Caco-2 (cell line): ENCODE measurements around the gene PDCD4. TPM values are rescaled to one million over a fixed set of nuclear protein-coding genes. Genes with fewer than 3 reads are reported as not detected.

Experiments used
- BruUV-seq: library from RNA; stranded (reverse); fragments of 400-500 nt; replicated peaks from 2 replicates; lab custom pipeline; 2021; lab: Mats Ljungman, UMichigan
- CTCF ChIA-PET: fragments of 300-600 bp; sonication (Branson Sonifier 250); formaldehyde crosslinking; loops from one replicate; lab custom pipeline; 2022; ENCODE audit warnings: antibody characterized with exemption; lab: Charles Lee
- POLR2A ChIA-PET: fragments of 300-600 bp; sonication (Branson Sonifier 250); formaldehyde crosslinking; loops from one replicate; lab custom pipeline; 2022; ENCODE audit warnings: antibody characterized with exemption; lab: Charles Lee
- DNase-seq, 2 experiments: peaks; one replicate each; pipeline versions ENCODE4 v3.0.0 to v3.0.0-alpha.2; 2020 to 2022
- H3K27me3 ChIP-seq: replicated peaks from 2 replicates; pipeline ENCODE4 v1.6.0; 2011; ENCODE audit warnings: low read length; ENCODE audit not compliant: control insufficient read depth, insufficient read depth
- H3K36me3 ChIP-seq: 2 replicates; pipeline ENCODE4 v1.5.1; 2011; ENCODE audit warnings: low read length; ENCODE audit not compliant: control insufficient read depth, insufficient read depth
- H3K4me1 ChIP-seq: fragments of 250-450 bp; sonication (Bioruptor Pico); 2 replicates; pipeline ENCODE4 v1.5.1; 2020; ENCODE audit warnings: mild to moderate bottlenecking
- H3K4me3 ChIP-seq: 2 replicates; pipeline ENCODE4 v1.5.1; 2011; ENCODE audit warnings: low read depth, mild to moderate bottlenecking, control low read depth, low read length
- H3K9me3 ChIP-seq: fragments of 250-450 bp; sonication (Bioruptor Pico); 2 replicates; pipeline ENCODE4 v1.5.1; 2020; ENCODE audit warnings: mild to moderate bottlenecking, moderate library complexity
- H3K27ac Mint-ChIP-seq: one replicate; pipeline ENCODE4 v1.8.0; 2022; ENCODE audit warnings: mixed read lengths; ENCODE audit not compliant: unreplicated experiment
- H3K27me3 Mint-ChIP-seq: one replicate; pipeline ENCODE4 v1.8.0; 2022; ENCODE audit warnings: mixed read lengths; ENCODE audit not compliant: insufficient read depth, unreplicated experiment
- H3K36me3 Mint-ChIP-seq: one replicate; pipeline ENCODE4 v1.8.0; 2022; ENCODE audit warnings: mild to moderate bottlenecking, mixed read lengths; ENCODE audit not compliant: insufficient read depth, unreplicated experiment
- H3K4me1 Mint-ChIP-seq: one replicate; pipeline ENCODE4 v1.8.0; 2022; ENCODE audit warnings: low read depth, mixed read lengths; ENCODE audit not compliant: unreplicated experiment
- H3K4me3 Mint-ChIP-seq: one replicate; pipeline ENCODE4 v1.8.0; 2022; ENCODE audit warnings: mild to moderate bottlenecking, moderate library complexity, mixed read lengths; ENCODE audit not compliant: unreplicated experiment
- H3K9me3 Mint-ChIP-seq: one replicate; pipeline ENCODE4 v1.8.0; 2022; ENCODE audit warnings: mixed read lengths; ENCODE audit not compliant: unreplicated experiment
- intact Hi-C: fragments of 100-400 bp; cut with micrococcal nuclease; formaldehyde crosslinking; loops from one replicate; pipeline ENCODE4 v1.10.0; 2022; ENCODE audit not compliant: unreplicated experiment
- total RNA-seq: library from RNA; stranded (reverse); gene quantifications from 2 replicates; pipeline ENCODE4 v1.2.3, GENCODE V29; 2022
- TF ChIP-seq, protein P1 (sequence below), 2 experiments: fragments of 200-600 bp in 1 of 2; IDR thresholded peaks; 1 replicate in 1 of 2; 2 replicates in 1 of 2; pipeline versions ENCODE4 v1.5.1 to v1.8.0; 2011 to 2022; ENCODE audit warnings: antibody characterized with exemption in 1 of 2, control low read depth in 1 of 2, inconsistent platforms in 1 of 2, low read depth in 1 of 2, low read length in 1 of 2, mild to moderate bottlenecking in 1 of 2, moderate library complexity in 1 of 2; ENCODE audit not compliant: insufficient read depth in 1 of 2, severe bottlenecking in 1 of 2, unreplicated experiment in 1 of 2

PDCD4 gene
- total RNA-seq, 1 experiment from 2014 or later = 66.1 TPM

DNA sequence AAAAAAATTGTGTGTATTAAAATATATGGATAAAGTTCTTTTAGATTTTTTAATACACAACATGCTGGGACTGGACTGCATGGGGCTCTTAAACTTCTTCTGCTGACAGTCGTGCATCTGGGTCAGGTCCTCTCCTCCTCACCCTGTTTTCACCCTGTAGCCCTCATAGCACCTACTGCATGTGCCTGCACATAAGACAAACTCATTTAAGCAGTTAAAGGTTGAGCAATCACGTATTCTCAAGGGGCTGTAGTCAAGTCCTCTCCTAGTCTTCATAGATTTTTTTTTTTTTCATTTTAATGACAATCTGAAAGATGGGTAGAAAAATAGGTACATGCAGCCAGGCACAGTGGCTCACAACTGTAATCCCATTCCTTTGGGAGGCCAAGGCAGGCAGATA lies 23.6 kb upstream of the PDCD4 start:
- Histone ChIP-seq H3K27me3 (no peaks in the 10 kb centered on the region), H3K4me1 (peaks cover 26% of the 10 kb centered on the region), H3K36me3 (no peaks in the 10 kb centered on the region), H3K9me3 (no peaks in the 10 kb centered on the region), H3K4me3 (no peak overlapping the region)
- ChIA-PET POLR2A (no interaction called here), CTCF (no interaction called here)
- H3K27ac Mint-ChIP-seq = no peak overlapping the region
- H3K36me3 Mint-ChIP-seq = no peaks in the 10 kb centered on the region
- H3K4me3 Mint-ChIP-seq = no peak overlapping the region
- no peak for DNase-seq
- no TSS peak for BruUV-seq
- no peaks in the 10 kb centered on the region for H3K9me3 Mint-ChIP-seq
- no peaks in the 10 kb centered on the region for H3K27me3 Mint-ChIP-seq
- intact Hi-C loops = no loop called here
- TF ChIP-seq, protein P1, sequence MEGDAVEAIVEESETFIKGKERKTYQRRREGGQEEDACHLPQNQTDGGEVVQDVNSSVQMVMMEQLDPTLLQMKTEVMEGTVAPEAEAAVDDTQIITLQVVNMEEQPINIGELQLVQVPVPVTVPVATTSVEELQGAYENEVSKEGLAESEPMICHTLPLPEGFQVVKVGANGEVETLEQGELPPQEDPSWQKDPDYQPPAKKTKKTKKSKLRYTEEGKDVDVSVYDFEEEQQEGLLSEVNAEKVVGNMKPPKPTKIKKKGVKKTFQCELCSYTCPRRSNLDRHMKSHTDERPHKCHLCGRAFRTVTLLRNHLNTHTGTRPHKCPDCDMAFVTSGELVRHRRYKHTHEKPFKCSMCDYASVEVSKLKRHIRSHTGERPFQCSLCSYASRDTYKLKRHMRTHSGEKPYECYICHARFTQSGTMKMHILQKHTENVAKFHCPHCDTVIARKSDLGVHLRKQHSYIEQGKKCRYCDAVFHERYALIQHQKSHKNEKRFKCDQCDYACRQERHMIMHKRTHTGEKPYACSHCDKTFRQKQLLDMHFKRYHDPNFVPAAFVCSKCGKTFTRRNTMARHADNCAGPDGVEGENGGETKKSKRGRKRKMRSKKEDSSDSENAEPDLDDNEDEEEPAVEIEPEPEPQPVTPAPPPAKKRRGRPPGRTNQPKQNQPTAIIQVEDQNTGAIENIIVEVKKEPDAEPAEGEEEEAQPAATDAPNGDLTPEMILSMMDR (IDR thresholded peaks at IDR 0.05; ENCODE audit: insufficient read depth in 1 of 2, low read depth in 1 of 2, low read length in 1 of 2, severe bottlenecking in 1 of 2, unreplicated experiment in 1 of 2) = no peak
- peaks cover 32% of the 10 kb centered on the region for H3K4me1 Mint-ChIP-seq

DNA sequence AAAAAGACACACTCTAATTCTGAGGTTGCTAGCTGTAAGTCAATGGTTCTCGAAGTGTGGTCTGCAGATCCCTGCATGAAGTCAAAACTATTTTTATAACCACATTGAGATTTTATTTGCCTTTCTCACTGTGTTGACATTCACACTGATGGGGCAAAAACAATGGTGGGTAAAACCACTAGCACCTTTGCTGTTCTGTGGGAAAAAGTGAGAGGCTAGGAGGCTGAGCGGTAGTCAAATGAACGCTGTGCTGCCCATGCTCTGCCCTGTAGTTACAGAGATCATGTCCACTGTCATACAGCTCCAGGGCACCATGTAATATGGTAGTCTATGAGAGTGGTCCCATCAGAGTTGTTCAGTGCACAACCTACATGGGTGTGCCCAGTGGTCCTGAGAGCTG lies 21.6 kb upstream of the PDCD4 start:
- Histone ChIP-seq H3K4me3 (no peak overlapping the region), H3K36me3 (no peaks in the 10 kb centered on the region), H3K4me1 (peaks cover 24% of the 10 kb centered on the region), H3K27me3 (no peaks in the 10 kb centered on the region), H3K9me3 (no peaks in the 10 kb centered on the region)
- no peaks in the 10 kb centered on the region for H3K9me3 Mint-ChIP-seq
- H3K36me3 Mint-ChIP-seq = no peaks in the 10 kb centered on the region
- TF ChIP-seq, protein P1 (IDR thresholded peaks at IDR 0.05; ENCODE audit: insufficient read depth in 1 of 2, low read depth in 1 of 2, low read length in 1 of 2, severe bottlenecking in 1 of 2, unreplicated experiment in 1 of 2) = no peak
- no peaks in the 10 kb centered on the region for H3K27me3 Mint-ChIP-seq
- no peak overlapping the region for H3K27ac Mint-ChIP-seq
- ChIA-PET POLR2A (no interaction called here), CTCF (no interaction called here)
- H3K4me3 Mint-ChIP-seq = no peak overlapping the region
- peaks cover 20% of the 10 kb centered on the region for H3K4me1 Mint-ChIP-seq
- intact Hi-C loops = no loop called here
- no peak for DNase-seq
- BruUV-seq = no TSS peak

DNA sequence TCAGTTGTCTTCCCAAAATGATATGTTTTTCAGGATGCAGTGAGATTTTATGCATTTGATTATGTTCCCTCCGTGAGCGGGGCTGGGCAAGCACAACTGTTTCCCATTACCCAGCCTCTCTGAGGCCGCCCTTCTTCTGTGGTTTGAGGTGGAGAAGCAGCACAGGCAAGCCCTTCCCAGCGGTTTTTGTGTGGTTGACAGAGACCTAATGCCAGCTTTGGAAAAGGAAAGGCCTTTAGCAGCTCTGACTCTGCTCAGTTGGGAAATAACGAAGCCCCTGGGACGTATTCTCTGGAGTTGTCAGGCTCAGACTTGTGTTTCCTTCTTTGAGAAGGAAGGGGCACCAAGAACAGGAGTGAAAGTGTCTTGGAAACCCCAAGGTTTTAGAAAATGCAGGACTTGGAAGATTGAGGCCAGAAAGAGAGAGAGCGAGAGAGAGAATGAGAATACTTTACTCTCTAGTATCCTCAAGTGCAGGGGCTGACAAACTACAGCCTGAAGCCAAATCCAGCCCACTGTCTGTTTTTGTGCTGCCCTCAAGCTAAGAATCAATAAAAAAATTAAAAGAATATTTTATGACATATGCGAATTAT lies 20.6 kb upstream of the PDCD4 start:
- ChIA-PET POLR2A (no interaction called here), CTCF (no interaction called here)
- Mint-ChIP-seq H3K27ac (no peak overlapping the region), H3K4me1 (peaks cover 13% of the 10 kb centered on the region), H3K27me3 (no peaks in the 10 kb centered on the region), H3K36me3 (no peaks in the 10 kb centered on the region), H3K4me3 (no peak overlapping the region), H3K9me3 (no peaks in the 10 kb centered on the region)
- BruUV-seq = no TSS peak
- TF ChIP-seq, protein P1 (IDR thresholded peaks at IDR 0.05; ENCODE audit: insufficient read depth in 1 of 2, low read depth in 1 of 2, low read length in 1 of 2, severe bottlenecking in 1 of 2, unreplicated experiment in 1 of 2) = no peak
- intact Hi-C loops = no loop called here
- Histone ChIP-seq H3K27me3 (no peaks in the 10 kb centered on the region), H3K4me1 (peaks cover 14% of the 10 kb centered on the region), H3K36me3 (no peaks in the 10 kb centered on the region), H3K9me3 (no peaks in the 10 kb centered on the region), H3K4me3 (no peak overlapping the region)
- DNase-seq = no peak
